ENCODE data around the gene UAP1L1.

The UAP1L1 gene

DNA sequence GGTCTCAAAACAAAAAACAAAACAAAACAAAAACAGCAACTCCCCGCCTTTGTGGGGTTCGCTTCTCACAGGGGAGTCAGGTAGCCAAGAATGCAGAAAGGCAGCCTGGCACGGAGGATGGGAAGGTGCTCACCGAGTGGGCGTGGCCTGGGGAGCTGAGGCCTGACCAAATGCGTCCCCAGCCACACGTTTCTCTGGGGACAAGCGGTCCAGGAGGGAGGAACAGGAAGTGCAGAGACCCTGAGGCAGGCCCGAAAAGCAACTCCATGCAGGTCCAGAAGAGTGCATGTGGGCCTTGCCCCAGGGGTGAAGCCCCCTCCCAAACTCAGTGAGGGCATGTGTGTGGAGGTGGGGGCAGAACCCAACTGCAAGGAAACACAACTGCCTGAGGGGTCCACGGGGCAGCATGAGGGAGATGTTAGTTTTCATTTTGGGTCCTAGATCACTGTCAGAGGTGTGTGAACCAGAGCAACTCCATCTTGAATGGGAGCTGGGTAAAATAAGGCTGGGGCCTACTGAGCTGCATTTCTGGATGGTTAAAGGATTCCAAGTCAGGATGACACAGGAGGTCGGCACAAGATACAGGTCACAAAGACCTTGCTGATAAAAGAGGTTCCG, 2.6 kb upstream of the UAP1L1 start:
- Histone ChIP-seq H3K4me3 (ENCODE audit: low read length) (no peak overlapping the region), H3K27me3 (ENCODE audit: control insufficient read depth, insufficient read depth, low read length) (no peaks in the 10 kb centered on the region), H3K4me1 (ENCODE audit: control insufficient read depth, insufficient read depth, low read length) (peaks cover 41% of the 10 kb centered on the region), H3K9me3 (ENCODE audit: control insufficient read depth, low read length) (no peaks in the 10 kb centered on the region), H3K9ac (ENCODE audit: low read length) (no peak overlapping the region), H3K36me3 (ENCODE audit: control insufficient read depth, insufficient read depth, low read length) (no peaks in the 10 kb centered on the region)

DNA sequence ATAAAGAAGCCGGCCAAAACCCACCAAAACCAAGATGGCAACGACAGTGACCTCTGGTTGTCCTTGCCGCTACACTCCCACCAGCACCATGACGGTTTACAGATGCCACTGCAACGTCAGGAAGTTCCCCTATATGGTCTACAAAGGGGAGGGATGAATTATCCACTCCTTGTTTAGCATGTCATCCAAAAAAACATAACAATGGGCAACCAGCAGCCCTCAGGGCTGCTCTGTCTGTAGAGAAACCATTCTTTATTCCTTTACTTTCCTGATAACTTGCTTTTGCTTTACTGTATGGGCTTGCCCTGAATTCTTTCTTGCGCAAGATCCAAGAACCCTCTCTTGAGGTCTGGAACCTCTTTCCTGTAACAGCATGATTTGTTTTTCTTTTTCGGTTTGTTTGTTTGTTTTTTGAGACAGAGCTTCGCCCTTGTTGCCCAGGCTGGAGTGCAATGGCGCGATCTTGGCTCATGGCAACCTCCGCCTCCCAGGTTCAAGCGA, 2.0 kb upstream of the UAP1L1 start:
- peaks cover 42% of the 10 kb centered on the region for H3K4me1 ChIP-seq (ENCODE audit: control insufficient read depth, insufficient read depth, low read length)
- no peak overlapping the region for H3K4me3 ChIP-seq (ENCODE audit: low read length)
- H3K9me3 ChIP-seq (ENCODE audit: control insufficient read depth, low read length): no peaks in the 10 kb centered on the region
- no peak overlapping the region for H3K9ac ChIP-seq (ENCODE audit: low read length)
- H3K36me3 ChIP-seq (ENCODE audit: control insufficient read depth, insufficient read depth, low read length): no peaks in the 10 kb centered on the region
- no peaks in the 10 kb centered on the region for H3K27me3 ChIP-seq (ENCODE audit: control insufficient read depth, insufficient read depth, low read length)

GRCh38 chr9:137076636-137077009, 694 bp upstream of the UAP1L1 start:
- no peaks in the 10 kb centered on the region for H3K36me3 ChIP-seq (ENCODE audit: control insufficient read depth, insufficient read depth, low read length)
- peak overlapping the region; percentile 12 for H3K9ac ChIP-seq (ENCODE audit: low read length)
- H3K9me3 ChIP-seq (ENCODE audit: control insufficient read depth, low read length): no peaks in the 10 kb centered on the region
- H3K27me3 ChIP-seq (ENCODE audit: control insufficient read depth, insufficient read depth, low read length): no peaks in the 10 kb centered on the region
- H3K4me3 ChIP-seq (ENCODE audit: low read length): no peak overlapping the region
- H3K4me1 ChIP-seq (ENCODE audit: control insufficient read depth, insufficient read depth, low read length): peaks cover 33% of the 10 kb centered on the region

GRCh38 chr9:137077758-137078693, 709 bp downstream of the UAP1L1 start:
- peak overlapping the region; percentile 34 for H3K9ac ChIP-seq (ENCODE audit: low read length)
- no peak overlapping the region for H3K4me3 ChIP-seq (ENCODE audit: low read length)
- no peaks in the 10 kb centered on the region for H3K27me3 ChIP-seq (ENCODE audit: control insufficient read depth, insufficient read depth, low read length)
- no peaks in the 10 kb centered on the region for H3K36me3 ChIP-seq (ENCODE audit: control insufficient read depth, insufficient read depth, low read length)
- H3K4me1 ChIP-seq (ENCODE audit: control insufficient read depth, insufficient read depth, low read length): peaks cover 34% of the 10 kb centered on the region
- no peaks in the 10 kb centered on the region for H3K9me3 ChIP-seq (ENCODE audit: control insufficient read depth, low read length)

GRCh38 chr9:137078701-137079400, 1.5 kb downstream of the UAP1L1 start:
- Histone ChIP-seq H3K36me3 (ENCODE audit: control insufficient read depth, insufficient read depth, low read length) (no peaks in the 10 kb centered on the region), H3K4me1 (ENCODE audit: control insufficient read depth, insufficient read depth, low read length) (peaks cover 40% of the 10 kb centered on the region), H3K4me3 (ENCODE audit: low read length) (no peak overlapping the region), H3K9me3 (ENCODE audit: control insufficient read depth, low read length) (no peaks in the 10 kb centered on the region), H3K9ac (ENCODE audit: low read length) (no peak overlapping the region), H3K27me3 (ENCODE audit: control insufficient read depth, insufficient read depth, low read length) (no peaks in the 10 kb centered on the region)

GRCh38 chr9:137079401-137079787, 2.1 kb downstream of the UAP1L1 start:
- H3K4me3 ChIP-seq (ENCODE audit: low read length): no peak overlapping the region
- H3K9me3 ChIP-seq (ENCODE audit: control insufficient read depth, low read length): no peaks in the 10 kb centered on the region
- H3K9ac ChIP-seq (ENCODE audit: low read length): no peak overlapping the region
- H3K36me3 ChIP-seq (ENCODE audit: control insufficient read depth, insufficient read depth, low read length): no peaks in the 10 kb centered on the region
- peaks cover 41% of the 10 kb centered on the region for H3K4me1 ChIP-seq (ENCODE audit: control insufficient read depth, insufficient read depth, low read length)
- H3K27me3 ChIP-seq (ENCODE audit: control insufficient read depth, insufficient read depth, low read length): no peaks in the 10 kb centered on the region

- H3K4me3 ChIP-seq (ENCODE audit: low read length): no peak overlapping the region
- H3K9me3 ChIP-seq (ENCODE audit: control insufficient read depth, low read length): no peaks in the 10 kb centered on the region
- H3K36me3 ChIP-seq (ENCODE audit: control insufficient read depth, insufficient read depth, low read length): no peaks in the 10 kb centered on the region
- no peak overlapping the region for H3K9ac ChIP-seq (ENCODE audit: low read length)
- H3K27me3 ChIP-seq (ENCODE audit: control insufficient read depth, insufficient read depth, low read length): no peaks in the 10 kb centered on the region
- H3K4me1 ChIP-seq (ENCODE audit: control insufficient read depth, insufficient read depth, low read length): peaks cover 45% of the 10 kb centered on the region
These were observed 3.2 kb downstream of the UAP1L1 start for GRCh38 chr9:137080260-137081122.

DNA sequence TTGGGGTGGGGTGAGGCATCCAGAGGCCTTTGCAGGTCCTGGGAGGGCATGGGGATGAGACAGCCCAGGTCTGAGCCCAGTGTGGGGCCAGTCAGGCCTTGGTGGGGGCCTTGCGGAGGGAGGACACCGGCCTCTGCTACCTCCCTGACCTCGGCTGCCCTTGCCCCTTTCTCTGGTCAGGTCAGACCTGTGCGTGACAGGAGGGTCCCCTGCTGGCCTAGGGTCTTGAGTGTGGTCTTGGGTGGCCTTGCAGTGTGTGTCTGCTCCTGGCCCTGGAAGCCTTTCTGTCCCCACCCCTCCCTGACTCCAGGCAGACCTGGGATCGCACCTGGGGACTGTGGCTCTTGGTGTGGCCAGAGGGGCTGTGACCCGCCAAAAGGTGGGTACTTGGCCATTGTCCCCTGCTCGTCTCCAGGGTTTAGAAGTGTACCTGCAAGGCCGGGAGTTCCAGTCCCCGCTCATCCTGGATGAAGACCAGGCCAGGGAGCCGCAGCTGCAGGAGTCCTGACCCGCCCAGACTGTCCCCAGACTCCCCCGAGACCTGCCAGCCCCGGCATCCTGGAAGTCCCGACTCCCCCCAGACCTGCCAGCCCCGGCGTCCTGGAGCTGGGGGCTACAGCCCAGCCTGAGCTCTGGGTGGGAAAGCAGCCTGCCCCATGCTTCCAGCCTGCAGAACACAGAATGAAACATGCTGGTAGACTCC, 5.1 kb downstream of the UAP1L1 start:
- Histone ChIP-seq H3K36me3 (ENCODE audit: control insufficient read depth, insufficient read depth, low read length) (no peaks in the 10 kb centered on the region), H3K4me1 (ENCODE audit: control insufficient read depth, insufficient read depth, low read length) (peaks cover 48% of the 10 kb centered on the region), H3K4me3 (ENCODE audit: low read length) (no peak overlapping the region), H3K9me3 (ENCODE audit: control insufficient read depth, low read length) (no peaks in the 10 kb centered on the region), H3K27me3 (ENCODE audit: control insufficient read depth, insufficient read depth, low read length) (no peaks in the 10 kb centered on the region), H3K9ac (ENCODE audit: low read length) (no peak overlapping the region)

DNA sequence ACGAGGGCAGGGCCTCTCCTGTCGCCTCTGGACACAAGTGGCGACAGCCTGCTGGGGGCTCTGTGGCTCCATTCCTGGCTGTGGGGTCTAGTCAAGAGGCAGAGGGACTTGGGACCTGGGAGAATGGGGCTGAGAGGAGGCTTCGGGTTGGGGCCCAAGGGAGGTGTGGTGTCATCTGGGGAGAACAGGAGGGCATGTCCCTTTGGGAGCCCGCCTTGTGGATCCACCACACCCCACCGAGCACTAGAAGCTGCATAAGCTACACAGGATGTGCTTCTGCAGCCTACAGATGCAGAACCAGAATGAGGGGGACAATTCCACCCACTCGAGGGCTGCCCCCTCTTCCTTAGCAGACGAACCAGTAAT, 5.6 kb downstream of the UAP1L1 start:
- H3K9me3 ChIP-seq (ENCODE audit: control insufficient read depth, low read length): no peaks in the 10 kb centered on the region
- H3K4me3 ChIP-seq (ENCODE audit: low read length): no peak overlapping the region
- H3K9ac ChIP-seq (ENCODE audit: low read length): no peak overlapping the region
- no peaks in the 10 kb centered on the region for H3K36me3 ChIP-seq (ENCODE audit: control insufficient read depth, insufficient read depth, low read length)
- H3K27me3 ChIP-seq (ENCODE audit: control insufficient read depth, insufficient read depth, low read length): no peaks in the 10 kb centered on the region
- peaks cover 46% of the 10 kb centered on the region for H3K4me1 ChIP-seq (ENCODE audit: control insufficient read depth, insufficient read depth, low read length)

GRCh38 chr9:137083394-137084004, 6.2 kb downstream of the UAP1L1 start:
- Histone ChIP-seq H3K27me3 (ENCODE audit: control insufficient read depth, insufficient read depth, low read length) (no peaks in the 10 kb centered on the region), H3K9me3 (ENCODE audit: control insufficient read depth, low read length) (no peaks in the 10 kb centered on the region), H3K4me1 (ENCODE audit: control insufficient read depth, insufficient read depth, low read length) (peaks cover 41% of the 10 kb centered on the region), H3K4me3 (ENCODE audit: low read length) (no peak overlapping the region), H3K9ac (ENCODE audit: low read length) (peak overlapping the region; percentile 1), H3K36me3 (ENCODE audit: control insufficient read depth, insufficient read depth, low read length) (no peaks in the 10 kb centered on the region)

DNA sequence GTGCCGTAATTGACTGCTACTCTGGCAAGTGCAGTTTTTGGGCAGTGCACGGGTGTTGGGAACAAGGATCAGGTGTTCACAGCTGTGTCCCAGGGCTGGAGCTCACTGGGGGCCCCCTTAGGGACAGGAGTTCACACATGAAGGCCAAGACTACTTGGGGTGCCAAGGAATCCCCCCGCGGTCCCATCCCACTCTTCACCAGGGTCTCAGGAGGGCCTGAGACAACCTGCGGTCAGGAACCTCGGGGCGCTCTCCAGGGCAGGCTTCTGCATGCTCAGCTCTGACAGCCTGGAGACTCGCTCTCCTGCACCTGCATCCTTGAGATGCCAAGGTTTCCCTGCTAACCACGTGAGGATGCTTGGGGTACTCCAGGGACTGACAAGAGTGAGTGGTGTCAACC, 7.2 kb downstream of the UAP1L1 start:
- Histone ChIP-seq H3K9me3 (ENCODE audit: control insufficient read depth, low read length) (no peaks in the 10 kb centered on the region), H3K36me3 (ENCODE audit: control insufficient read depth, insufficient read depth, low read length) (no peaks in the 10 kb centered on the region), H3K4me3 (ENCODE audit: low read length) (no peak overlapping the region), H3K9ac (ENCODE audit: low read length) (no peak overlapping the region), H3K27me3 (ENCODE audit: control insufficient read depth, insufficient read depth, low read length) (no peaks in the 10 kb centered on the region), H3K4me1 (ENCODE audit: control insufficient read depth, insufficient read depth, low read length) (peaks cover 34% of the 10 kb centered on the region)
